Stimulated activated naive CD4-positive, alpha-beta T cell treated with Interleukin-2 at 50 U/mL for 16 hours (primary cell): ENCODE measurements around the gene ITGA3.

Experiments
- DNase-seq: peaks from one replicate; lab custom pipeline; 2025; lab: John Stamatoyannopoulos, UW

The ITGA3 gene

GRCh38 chr17:50055426-50056216, at the start of gene ITGA3:
ITGA3 (plus strand) TSS chr17:50056110; CDS start chr17:50056440, 330 bp downstream.
- DNase-seq = peak; percentile 59

GRCh38 chr17:50009282-50009681, 46.6 kb upstream of the ITGA3 start:
- DNase-seq = no peak

- DNase-seq = no peak
These were observed 42.8 kb upstream of the ITGA3 start for GRCh38 chr17:50013079-50013478.

DNA sequence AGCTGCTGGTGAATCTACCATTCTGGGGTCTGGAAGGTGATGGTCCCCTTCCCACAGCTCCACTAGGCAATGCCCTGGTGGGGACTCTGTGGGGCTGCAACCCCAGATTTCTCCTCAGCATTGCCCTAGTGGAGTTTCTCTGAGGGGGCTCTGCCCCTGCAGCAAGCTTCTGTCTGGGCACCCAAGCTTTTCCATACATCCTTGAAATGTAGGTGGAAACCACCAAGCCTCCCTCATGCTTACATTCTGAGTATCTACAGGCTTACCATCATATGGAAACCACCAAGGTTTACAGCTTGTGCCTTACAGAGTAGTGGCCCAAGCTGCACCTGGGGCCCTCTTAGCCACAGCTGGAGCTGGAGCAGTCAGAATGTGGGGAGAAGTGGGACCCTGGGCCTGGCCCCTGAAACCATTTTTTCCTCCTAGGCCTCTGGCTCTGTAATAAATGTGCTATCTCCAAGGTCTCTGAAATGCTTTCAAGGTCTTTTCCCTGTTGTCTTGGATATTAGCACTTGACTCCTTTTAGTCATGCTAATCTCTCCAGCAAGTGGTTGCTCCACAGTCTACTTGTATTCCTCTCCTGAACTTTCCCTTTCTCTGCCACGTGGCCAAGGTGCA, 41.3 kb upstream of the ITGA3 start:
- DNase-seq = no peak

DNA sequence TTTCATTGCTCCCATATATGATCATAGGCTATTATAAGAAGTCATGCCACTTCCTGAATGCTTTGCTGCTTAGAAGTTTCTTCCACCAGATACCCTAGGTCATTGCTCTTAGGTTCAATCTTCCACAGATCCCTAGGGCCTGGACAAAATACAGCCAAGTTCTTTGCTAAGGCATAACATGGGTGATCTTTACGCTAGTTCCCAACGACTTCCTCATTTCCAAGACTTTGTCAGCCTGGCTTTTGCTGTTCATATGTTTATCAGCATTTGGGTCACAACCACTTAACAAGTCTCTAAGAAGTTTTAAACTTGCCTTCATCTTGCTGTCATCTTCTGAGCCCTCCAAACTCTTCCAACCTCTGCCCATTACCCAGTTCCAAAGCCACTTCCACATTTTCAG, 40.8 kb upstream of the ITGA3 start:
- no peak for DNase-seq

DNA sequence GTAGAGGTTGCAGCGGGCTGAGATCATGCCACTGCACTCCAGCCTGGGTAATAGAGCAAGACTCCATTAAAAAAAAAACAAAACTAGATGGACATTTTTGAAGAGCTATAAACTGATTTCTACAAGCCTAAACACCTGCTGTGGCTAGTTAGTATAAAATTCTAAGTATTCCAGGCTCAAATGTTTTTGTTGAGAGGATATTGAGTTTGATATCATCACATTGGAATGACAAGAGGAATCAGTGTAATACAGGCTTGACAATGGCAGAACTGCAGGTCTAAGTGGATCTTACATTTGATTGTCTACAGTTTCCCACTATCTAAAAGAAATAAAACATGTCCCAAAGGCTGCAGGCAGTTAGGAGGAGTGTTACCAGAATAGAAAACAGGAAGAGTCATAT, 37.0 kb upstream of the ITGA3 start:
- DNase-seq = no peak

DNA sequence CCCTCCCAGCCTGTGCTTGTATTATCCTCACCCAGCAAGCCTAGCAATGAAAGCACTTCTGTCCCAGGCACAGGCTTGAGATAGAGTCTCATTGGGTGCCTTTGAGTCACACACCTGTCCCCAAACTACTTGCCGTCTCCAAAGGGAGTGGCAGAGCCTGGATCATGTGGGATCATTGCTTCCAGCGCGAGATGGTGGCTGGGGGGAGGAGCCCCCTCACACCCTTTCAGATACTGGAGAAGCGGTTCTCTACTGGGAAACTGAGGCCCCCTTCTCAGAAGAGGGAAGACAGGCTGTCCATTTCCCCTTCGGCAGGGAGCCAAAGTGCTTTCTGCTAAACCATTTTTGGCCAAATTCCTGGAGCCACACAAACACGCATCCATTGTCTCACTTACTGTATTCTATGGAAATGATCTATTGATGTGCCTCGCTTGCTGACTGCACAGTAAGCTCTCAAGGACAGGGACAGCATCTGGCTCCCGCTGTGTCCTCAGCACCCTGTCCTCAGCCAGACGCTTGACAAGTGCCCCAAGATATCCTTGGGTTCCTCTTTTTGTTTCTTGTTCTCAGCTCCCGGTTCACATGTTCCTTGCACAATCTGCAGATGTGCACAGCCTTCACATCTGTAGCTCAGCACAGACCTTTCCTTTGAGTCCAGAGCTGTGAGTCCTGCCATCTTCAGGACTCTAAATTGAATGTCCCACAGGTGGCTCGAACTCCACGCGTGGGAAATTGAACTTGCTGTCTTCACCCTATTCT, 34.9 kb upstream of the ITGA3 start:
- DNase-seq = no peak

GRCh38 chr17:50021681-50022370, 34.1 kb upstream of the ITGA3 start:
- DNase-seq = no peak

DNA sequence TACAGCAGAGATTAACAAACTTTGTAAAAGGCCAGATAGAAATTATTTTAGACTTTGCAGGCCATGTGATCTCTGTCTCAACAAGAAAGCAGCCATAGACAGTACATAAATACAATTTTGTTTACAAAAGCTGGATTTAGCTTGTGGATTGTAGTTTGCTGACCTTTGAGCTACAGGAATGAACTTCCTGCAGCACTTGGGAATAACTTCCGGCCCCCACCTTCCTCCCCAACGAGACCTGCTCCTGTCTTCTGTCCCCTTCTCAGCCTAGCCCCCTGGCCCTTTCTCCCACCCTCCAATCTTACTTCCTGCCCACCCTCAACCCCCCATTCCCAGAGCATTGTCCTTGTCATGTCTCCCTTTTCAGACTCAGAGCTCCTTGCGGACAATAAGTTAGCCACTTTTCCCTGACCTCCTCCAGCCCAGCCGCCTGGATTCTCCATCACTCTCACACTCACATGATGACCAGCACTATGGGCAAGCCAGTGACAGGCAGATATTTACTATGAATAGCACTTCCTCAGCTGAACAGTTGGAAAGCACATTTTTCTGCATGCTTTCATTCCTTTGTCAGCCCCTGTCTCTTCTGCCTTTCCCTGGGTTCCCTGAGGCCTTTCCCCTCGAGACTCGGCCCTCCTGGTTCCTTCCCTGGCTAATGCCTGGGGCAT, 33.3 kb upstream of the ITGA3 start:
- no peak for DNase-seq

GRCh38 chr17:50023520-50023919, 32.4 kb upstream of the ITGA3 start:
- DNase-seq = no peak

DNA sequence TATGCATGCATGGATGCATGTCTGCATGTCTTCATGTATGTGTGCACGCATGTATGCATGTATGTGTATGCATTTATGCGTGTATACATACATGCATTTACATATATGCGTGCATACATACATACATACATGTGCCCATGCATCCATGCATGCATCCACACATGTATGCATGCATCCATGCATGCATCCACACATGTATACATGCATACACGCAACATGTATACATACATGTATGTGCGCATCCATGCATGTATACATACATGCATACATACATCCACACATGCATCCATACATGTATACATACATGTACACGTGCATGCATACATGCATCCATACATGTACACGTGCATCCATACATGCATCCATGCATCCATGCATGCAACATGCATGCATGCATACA, 31.1 kb upstream of the ITGA3 start:
- no peak for DNase-seq

GRCh38 chr17:50026046-50026675, 29.7 kb upstream of the ITGA3 start:
- no peak for DNase-seq

GRCh38 chr17:50026837-50027171, 29.1 kb upstream of the ITGA3 start:
- DNase-seq = peak; percentile 67

DNA sequence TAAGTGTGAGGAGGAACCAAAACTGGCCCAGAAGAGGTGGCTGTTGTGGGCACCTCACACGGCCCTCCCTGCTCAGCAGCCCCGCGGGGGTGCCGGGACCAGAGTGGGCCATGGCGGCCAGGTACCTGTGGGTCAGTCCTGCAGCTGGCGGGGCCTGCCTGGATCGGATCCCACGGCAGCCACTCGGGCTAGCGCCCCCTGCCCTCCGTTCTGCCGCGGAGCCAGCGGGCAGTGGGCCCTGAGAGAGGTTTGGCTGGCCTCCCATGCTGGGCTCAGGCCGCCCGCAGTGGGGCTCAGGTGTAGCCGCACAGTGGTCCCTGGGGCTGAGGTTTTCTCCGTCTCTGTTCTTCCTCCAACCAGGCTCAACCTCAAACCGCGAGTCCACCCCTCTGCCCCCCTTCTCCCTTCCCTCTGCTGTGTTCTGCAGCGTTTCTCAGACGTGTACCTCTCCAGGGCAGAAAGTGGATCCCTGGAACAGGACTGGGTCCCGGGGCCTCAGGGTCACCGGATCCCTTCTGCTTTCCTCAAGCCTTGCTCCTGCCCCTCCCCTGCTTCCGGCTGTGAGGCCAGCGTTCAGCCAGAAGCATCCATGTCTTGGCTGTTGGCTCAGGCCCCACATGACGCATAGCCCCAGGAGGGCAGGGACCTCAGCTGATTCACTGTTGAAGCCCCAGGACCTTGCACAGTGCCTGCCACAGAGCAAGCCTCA, 28.6 kb upstream of the ITGA3 start:
- DNase-seq = no peak

DNA sequence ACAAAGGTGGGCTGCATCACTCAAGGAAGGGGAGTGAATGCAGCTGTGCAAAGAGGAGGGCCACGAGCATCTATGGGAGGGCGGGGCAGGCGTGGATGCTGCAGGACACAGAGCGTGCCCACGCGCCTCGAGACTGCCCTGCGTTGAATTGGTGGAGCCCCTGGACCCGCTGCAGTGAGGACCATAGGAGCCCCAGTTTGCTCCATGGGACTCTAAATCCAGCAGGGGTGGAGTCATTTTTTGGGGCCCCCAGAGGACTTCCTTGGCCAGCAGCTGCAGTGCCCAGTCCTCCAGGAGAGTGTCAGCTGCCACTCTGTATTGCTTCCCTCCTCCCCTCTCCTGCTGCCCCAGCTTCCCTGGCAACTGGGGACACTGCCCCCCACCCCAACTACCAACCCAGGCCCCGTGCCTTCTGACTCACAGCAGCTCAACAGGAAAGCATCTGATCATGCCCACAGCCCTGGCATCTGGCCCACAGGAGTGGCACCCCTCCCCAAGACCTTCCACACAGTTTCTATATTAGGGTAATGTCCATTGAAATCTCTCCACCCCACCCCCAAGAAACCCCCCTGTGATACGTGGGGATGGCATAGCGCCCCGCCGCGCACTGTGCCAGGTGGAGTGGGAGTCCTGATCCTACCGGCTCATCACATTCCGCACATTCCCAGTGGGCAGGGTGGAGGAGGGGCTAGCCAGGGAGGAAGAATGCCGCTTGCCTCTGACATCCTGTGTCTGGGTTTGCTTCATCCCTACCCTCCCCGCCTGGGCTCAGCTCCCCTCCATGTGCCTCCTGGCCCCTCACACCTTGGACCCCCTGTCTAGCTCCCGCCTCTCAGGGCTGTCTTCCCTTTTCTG, 27.8 kb upstream of the ITGA3 start:
- DNase-seq = no peak

DNA sequence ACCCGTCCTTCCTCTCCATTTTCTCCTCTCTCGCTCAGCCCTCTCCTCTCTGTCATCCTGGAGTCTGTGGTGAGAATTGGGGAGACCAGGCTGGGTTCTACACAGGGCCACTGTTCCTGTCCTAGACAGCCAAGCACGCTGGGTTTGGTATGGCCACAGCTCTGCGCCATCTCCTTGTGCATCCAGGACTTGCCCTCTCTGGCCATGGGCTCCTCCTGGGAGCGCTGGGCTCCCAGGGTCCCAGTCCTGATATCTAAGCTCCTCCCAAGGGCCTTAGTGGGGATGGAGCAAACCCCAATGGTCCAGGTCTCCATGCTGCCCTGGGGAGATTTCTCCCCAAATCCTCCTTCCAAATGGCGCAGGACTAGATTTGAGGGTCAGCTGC, 27.2 kb upstream of the ITGA3 start:
- no peak for DNase-seq

DNA sequence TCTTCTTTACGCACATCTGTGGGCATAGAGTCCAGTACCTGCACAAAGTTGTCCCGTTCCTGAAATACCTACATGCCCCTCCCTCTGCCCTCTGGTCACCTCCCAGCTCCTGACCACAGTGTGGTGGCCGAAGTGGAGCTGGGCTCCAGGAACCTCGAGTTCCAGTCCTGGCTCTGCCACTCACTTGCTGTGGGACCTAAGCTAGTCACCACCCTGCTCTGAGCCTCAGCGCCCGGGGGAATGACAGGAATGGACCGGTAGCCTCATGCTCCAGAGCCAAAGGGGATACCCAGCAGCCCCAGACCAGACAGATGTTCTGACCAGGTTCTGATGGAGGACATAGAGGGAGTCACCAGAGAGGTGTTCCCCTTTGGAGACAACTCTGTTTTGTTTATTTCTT, 26.7 kb upstream of the ITGA3 start:
- no peak for DNase-seq

- DNase-seq = no peak
These were observed 22.6 kb upstream of the ITGA3 start for GRCh38 chr17:50033316-50033715.

DNA sequence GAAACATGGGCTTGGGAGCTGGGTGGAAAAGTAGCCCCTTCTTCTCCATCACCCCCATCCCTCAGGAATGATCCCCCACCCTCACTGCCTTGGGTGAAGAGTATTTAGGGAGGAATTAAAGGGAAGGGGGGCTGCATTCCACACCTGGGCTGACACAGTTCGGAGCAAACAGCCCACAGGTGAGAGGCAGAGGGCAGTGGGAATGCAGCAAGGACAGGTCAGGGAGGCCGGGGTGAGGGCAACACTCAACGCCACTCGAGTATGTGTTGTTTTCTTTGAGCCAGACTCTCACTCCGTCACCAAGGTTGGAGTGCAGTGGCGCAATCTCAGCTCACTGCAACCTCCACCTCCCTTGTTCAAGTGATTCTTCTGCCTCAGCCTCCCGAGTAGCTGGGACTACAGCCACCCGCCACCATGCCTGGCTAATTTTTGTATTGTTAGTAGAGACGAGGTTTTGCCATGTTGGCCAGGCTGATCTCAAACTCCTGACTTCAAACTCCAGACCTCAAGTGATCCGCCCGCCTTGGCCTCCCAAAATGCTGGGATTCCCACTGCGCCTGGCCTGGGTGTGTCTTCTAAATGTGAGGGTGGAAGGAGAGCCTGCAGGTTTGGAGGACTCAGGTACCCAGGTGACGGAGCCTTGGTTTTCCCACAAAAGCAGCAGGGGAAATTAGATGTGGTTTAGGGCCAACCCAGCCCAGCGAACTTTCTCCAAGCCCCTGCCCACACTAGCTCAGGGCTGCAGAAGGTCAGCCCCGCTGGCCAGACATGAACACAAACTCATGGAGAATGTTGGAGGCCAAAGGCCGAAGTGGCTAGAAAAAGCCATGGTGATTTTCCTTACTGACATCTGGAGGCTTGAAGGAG, 21.2 kb upstream of the ITGA3 start:
- no peak for DNase-seq
